Right ventricle myocardium superior (tissue), 1 donor: ENCODE results near the gene CDKN2B-AS1. TPM values are rescaled to one million over a fixed set of nuclear protein-coding genes. Genes with fewer than 3 reads are reported as not detected.
"Not testable (repeated sequence)": the region's sequence is repeated elsewhere in the genome, so short reads cannot be mapped to it uniquely, and the experiment has no call there.

Source experiments
- ATAC-seq: fragments of 200-7000 bp; cut with Tn5 transposase; one replicate; pipeline ENCODE4 v1.9.1; 2020; ENCODE audit warnings: mild to moderate bottlenecking; ENCODE audit not compliant: poor library complexity
- DNase-seq: peaks from one replicate; pipeline ENCODE4 v3.0.0-alpha.2; 2020
- intact Hi-C: fragments of 100-400 bp; cut with DNase I; formaldehyde crosslinking; loops from one replicate; pipeline ENCODE4 v1.11.2; 2022
- total RNA-seq: library from RNA; stranded (reverse); fragmentation: NEBNext Ultra II Directional; extraction: Animal tissue kit (Norgen Biotek cat#: 25700); gene quantifications from one replicate; pipeline ENCODE4 v1.2.1, GENCODE V29; 2021
- donor health status: DM: no; HTN: yes; CAD: no; lungs with severe emphysema.

Gene CDKN2B-AS1
- total RNA-seq, 1 donor from 2014 or later = not detected

GRCh38 chr9:22057972-22058371 is 63.4 kb downstream of the CDKN2B-AS1 start:
- intact Hi-C loops, ATAC-seq, DNase-seq: not testable (repeated sequence)

GRCh38 chr9:22060831-22061383 is 66.3 kb downstream of the CDKN2B-AS1 start:
- peak; percentile 87 for ATAC-seq
- intact Hi-C loops = no loop called here
- no peak for DNase-seq

- no peak for DNase-seq
- intact Hi-C loops = no loop called here
- peak; percentile 54 for ATAC-seq
These were observed 70.4 kb downstream of the CDKN2B-AS1 start for GRCh38 chr9:22064957-22065356.

GRCh38 chr9:22065431-22066200 is 71.0 kb downstream of the CDKN2B-AS1 start:
- ATAC-seq (no peak), DNase-seq (no peak)
- intact Hi-C loops = no loop called here

GRCh38 chr9:22067196-22067595 is 72.6 kb downstream of the CDKN2B-AS1 start:
- intact Hi-C loops = no loop called here
- DNase-seq = no peak
- no peak for ATAC-seq

- ATAC-seq (no peak), DNase-seq (no peak)
- intact Hi-C loops = no loop called here
These were observed 73.8 kb downstream of the CDKN2B-AS1 start for GRCh38 chr9:22068369-22068768.

- DNase-seq (no peak), ATAC-seq (no peak)
- intact Hi-C loops = no loop called here
These were observed 78.8 kb downstream of the CDKN2B-AS1 start for GRCh38 chr9:22073349-22073748.

GRCh38 chr9:22078081-22078480 is 83.5 kb downstream of the CDKN2B-AS1 start:
- intact Hi-C loops = no loop called here
- no peak for DNase-seq
- ATAC-seq = no peak

GRCh38 chr9:22079873-22080341 is 85.3 kb downstream of the CDKN2B-AS1 start:
- DNase-seq (peak; percentile 51), ATAC-seq (peak; percentile 95)
- intact Hi-C loops = no loop called here

- intact Hi-C loops = no loop called here
- ATAC-seq (no peak), DNase-seq (no peak)
These were observed 89.9 kb downstream of the CDKN2B-AS1 start for GRCh38 chr9:22084336-22085035.

GRCh38 chr9:22088053-22088716 is 93.6 kb downstream of the CDKN2B-AS1 start:
- DNase-seq = no peak
- no peak for ATAC-seq
- intact Hi-C loops = no loop called here

GRCh38 chr9:22088717-22089061 is 94.1 kb downstream of the CDKN2B-AS1 start:
- ATAC-seq (no peak), DNase-seq (no peak)
- intact Hi-C loops = no loop called here

- DNase-seq (no peak), ATAC-seq (no peak)
- intact Hi-C loops = no loop called here
These were observed 103.1 kb downstream of the CDKN2B-AS1 start for GRCh38 chr9:22097707-22098106.

GRCh38 chr9:22098643-22099332 is 104.2 kb downstream of the CDKN2B-AS1 start:
- intact Hi-C loops = no loop called here
- ATAC-seq (no peak), DNase-seq (no peak)

GRCh38 chr9:22100626-22101025 is 106.0 kb downstream of the CDKN2B-AS1 start:
- intact Hi-C loops = no loop called here
- ATAC-seq (no peak), DNase-seq (no peak)

- DNase-seq (no peak), ATAC-seq (no peak)
- intact Hi-C loops = no loop called here
These were observed 107.8 kb downstream of the CDKN2B-AS1 start for GRCh38 chr9:22102146-22103053.

- no peak for DNase-seq
- peak; percentile 77 for ATAC-seq
- intact Hi-C loops = no loop called here
These were observed 109.3 kb downstream of the CDKN2B-AS1 start for GRCh38 chr9:22103685-22104575.
